Nasal cavity respiratory epithelium epithelial cell of viscerocranial mucosa (primary cell): ENCODE results near the gene PDZD7. TPM values are rescaled to one million over a fixed set of nuclear protein-coding genes. Genes with fewer than 3 reads are reported as not detected.

Experiments used
- total RNA-seq: library from RNA; depleted of rRNA; stranded (reverse); fragments of >200 nt; gene quantifications from 2 replicates; pipeline ENCODE4 v1.2.3, GENCODE V29; 2014

PDZD7 gene
- total RNA-seq = 0.34 and 1.4 TPM in 2 replicates

GRCh38 chr10:101031128-101031795, at the start of gene PDZD7, which contains the start of gene SFXN3:
Gene PDZD7, minus strand, starts transcription at chr10:101031129. Its CDS starts 910 bp downstream, at chr10:101030219.
Gene SFXN3, plus strand, starts transcription at chr10:101031234. Its CDS starts 3,461 bp downstream, at chr10:101034695.

GRCh38 chr10:101061624-101062231, 30.8 kb upstream of the PDZD7 start, which contains the start of gene KAZALD1:
Gene KAZALD1, plus strand, starts transcription at chr10:101061989. Its CDS starts 604 bp downstream, at chr10:101062593.

GRCh38 chr10:100999742-101000126, 31.2 kb downstream of the PDZD7 start, which contains the start of gene LZTS2:
Gene LZTS2, plus strand, starts transcription at chr10:100999808. Its CDS starts 2,731 bp downstream, at chr10:101002539.

GRCh38 chr10:100986952-100987684, 43.8 kb downstream of the PDZD7 start, which contains the start of the genes MRPL43 and TWNK:
Gene MRPL43, minus strand, starts transcription at chr10:100987497. Its CDS starts 54 bp downstream, at chr10:100987443.
Gene TWNK, plus strand, starts transcription at chr10:100987543. Its CDS starts 668 bp downstream, at chr10:100988211.

GRCh38 chr10:100969187-100970075, 61.5 kb downstream of the PDZD7 start, which contains the start of gene SEMA4G:
Gene SEMA4G, plus strand, starts transcription at chr10:100969504. Its CDS starts 3,409 bp downstream, at chr10:100972913.

Other genes starting within 250 kb of the PDZD7 start
- 16.4 and 35.6 TPM in 2 replicates for gene SLF2, start 118.2 kb downstream of the PDZD7 start, total RNA-seq
- under 0.01 and 0.78 TPM in 2 replicates for gene SEMA4G, start 61.6 kb downstream of the PDZD7 start, total RNA-seq
- gene MRPL43, start 43.6 kb downstream of the PDZD7 start, total RNA-seq = 35.7 and 52.6 TPM in 2 replicates
- 17.8 and 30.3 TPM in 2 replicates for gene TWNK, start 43.6 kb downstream of the PDZD7 start, total RNA-seq
- 35.5 and 75.5 TPM in 2 replicates for gene LZTS2, start 31.3 kb downstream of the PDZD7 start, total RNA-seq
- gene SFXN3, start 105 bp upstream of the PDZD7 start, total RNA-seq = 8.9 and 32.2 TPM in 2 replicates
- 0.78 and 2.4 TPM in 2 replicates for gene KAZALD1, start 30.9 kb upstream of the PDZD7 start, total RNA-seq
- gene TLX1, start 100.2 kb upstream of the PDZD7 start, total RNA-seq = not detected in 2 replicates
- gene LBX1, start 198.3 kb upstream of the PDZD7 start, total RNA-seq = not detected in 2 replicates